Activated T-cell treated with anti-CD3 and anti-CD28 coated beads for 24 hours (primary cell): Measurements from ENCODE around the gene RYR1.
A peak's percentile ranks its signal among the peaks of the same experiment; 100 is the strongest.
"Not testable (repeated sequence)": the region's sequence is repeated elsewhere in the genome, so short reads cannot be mapped to it uniquely, and the experiment has no call there.

Source experiments
- DNase-seq: peaks from one replicate; pipeline ENCODE4 v3.0.0-alpha.2; 2020; ENCODE audit warnings: low read depth

The RYR1 gene

DNA sequence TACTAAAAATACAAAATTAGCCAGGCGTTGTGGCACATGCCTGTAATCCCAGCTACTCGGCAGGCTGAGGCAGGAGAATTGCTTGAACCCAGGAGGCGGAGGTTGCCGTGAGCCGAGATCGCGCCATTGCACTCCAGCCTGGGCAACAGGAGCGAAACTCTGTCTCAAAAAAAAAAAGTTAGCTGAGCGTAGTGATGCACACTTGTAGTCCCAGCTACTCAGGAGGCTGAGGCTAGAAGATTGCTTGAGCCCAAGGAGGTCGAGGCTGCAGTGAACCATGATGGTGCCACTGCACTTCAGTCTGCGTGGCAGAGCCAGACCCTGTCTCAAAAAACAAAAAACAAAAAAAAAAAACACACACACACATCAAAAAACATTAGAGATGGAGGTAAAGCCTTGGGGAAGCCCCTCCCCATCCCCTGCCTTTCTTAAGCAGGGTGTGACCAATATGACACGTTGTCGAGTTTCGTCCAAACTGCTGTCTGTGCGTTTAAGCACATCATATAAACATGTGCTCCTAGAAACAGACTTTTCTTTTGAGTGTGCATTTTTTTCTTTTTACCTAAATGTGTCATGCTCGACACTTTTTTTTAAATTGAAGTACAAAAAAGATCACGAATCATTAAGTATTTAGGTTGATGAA is 6.3 kb upstream of the RYR1 start:
- not testable (repeated sequence) for DNase-seq

DNA sequence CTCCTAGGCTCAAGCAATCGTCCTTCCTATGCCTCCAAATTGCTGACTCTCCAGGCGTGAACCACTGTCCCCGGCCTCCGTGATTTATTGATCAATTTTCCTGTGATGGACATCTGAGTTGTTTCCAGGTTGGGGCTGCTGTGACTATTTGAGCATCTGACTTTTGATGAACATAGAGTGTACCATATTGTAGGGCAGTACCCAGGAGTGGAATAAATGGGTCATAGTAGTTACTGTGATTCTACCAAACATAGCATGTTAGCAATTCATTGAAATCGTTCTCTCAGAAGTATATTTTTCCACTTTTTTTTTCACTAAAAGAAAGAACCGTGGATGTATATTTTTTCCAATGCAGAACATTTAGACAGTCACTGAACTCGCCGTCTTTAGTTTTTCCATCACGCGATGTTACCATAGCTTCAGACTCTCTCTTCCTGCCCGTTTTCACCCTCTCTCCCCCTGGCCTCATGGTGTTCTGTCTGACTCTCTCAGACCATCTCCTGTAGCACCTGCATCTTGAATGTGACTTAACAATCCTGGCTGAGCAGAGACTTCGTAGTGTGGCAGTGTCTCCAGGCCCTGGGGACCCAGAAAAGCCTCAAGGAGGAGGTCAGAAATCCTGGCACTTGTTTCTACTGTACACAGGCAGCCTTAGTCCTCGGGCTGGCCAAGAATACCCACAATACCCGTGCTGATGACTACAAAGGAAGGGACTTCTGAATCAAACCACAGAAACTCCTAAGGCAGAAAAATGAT is 4.3 kb upstream of the RYR1 start:
- peak; percentile 38 for DNase-seq

DNA sequence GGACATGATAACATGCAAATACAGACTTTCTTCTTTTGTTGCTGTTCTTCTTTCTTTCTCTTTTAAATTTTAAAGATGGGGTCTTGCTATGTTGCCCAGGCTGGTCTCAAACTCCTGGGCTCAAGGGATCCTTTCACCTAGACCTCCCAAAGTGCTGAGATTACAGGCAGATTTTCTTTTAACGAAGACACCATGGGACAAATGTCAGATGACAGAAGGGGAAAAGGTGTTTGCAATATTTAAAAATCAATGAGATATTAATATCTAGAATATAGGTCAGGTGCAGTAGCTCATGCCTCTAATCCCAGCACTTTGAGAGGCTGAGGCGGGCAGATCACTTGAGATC is 3.7 kb upstream of the RYR1 start:
- no peak for DNase-seq

DNA sequence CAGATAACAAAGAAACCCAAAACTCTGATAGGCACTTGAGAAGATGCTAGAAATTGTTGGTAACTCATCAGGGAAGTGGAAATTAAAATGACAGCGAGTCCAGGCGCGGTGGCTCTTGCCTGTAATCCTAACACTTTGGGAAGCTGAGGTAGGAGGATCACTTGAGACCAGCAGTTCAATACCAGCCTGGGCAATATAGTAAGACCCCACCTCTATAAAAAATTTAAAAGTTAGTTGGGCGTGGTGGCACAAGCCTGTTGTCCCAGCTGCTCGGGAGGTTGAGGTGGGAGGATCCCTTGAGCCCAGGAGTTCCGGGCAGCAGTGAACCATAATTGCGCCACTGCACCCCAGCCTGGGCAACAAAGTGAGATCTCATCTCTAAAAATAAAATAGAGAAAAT is 2.6 kb upstream of the RYR1 start:
- no peak for DNase-seq

DNA sequence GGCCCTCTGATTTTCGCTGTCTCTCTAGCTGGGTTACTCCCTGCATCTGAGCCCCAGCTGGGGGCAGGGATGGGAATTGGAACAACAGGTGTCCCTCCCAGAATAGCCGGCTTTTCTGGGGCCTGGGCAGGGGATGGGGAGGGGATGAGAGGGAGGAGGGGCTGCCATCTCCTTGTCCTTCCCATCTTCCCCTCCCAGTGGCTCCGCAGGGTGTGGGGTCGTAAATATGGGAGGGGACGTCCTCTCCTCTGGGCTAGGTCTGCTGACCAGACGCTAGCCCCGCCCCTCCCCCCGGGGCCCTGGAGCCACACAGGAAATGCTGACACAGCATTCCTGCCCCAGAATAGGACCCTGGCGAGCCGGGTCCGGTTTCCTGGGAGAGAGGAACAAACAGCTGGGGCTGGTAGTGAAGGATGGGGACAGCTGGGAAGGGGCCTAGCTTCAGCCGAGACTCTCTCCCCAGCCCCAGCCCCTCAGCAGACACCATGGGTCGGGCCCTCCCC is 1.1 kb downstream of the RYR1 start:
- no peak for DNase-seq

DNA sequence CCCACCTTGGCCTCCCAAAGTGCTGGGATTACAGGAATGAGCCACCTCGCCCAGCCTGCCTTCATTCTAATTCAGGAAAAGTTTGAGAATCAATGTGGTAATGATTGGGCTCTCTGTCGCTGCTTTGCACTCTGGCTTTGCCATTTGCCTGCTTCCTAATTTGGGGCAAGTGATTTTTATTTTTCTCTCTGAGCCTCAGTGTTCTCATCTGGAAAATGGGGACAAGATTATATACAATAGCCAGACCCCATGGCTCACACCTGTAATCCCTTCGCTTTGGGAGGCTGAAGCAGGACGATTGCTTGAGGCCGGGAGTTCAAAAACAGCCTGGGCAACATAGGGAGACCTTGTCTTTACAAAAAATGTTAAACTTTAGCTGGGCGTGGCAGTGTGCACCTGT is 3.8 kb downstream of the RYR1 start:
- DNase-seq: no peak

DNA sequence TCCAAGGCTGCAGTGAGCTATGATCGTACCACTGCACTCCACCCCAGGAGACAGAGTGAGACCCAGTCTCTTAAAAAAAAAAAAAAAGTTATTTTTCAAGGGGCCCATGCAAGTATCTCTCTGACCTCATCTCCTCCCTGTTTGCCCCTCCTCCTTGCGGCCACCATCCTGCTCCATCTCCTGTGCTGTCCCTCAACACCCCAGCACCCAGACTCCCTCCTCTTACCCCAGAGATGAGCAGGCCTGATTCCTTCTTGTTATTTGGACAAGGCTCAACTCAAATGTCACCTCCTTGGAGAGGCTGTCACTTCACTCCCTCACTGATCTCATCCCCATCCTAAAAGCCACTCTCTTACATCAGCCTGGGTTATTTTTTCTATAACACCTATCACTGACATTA is 4.4 kb downstream of the RYR1 start:
- no peak for DNase-seq

DNA sequence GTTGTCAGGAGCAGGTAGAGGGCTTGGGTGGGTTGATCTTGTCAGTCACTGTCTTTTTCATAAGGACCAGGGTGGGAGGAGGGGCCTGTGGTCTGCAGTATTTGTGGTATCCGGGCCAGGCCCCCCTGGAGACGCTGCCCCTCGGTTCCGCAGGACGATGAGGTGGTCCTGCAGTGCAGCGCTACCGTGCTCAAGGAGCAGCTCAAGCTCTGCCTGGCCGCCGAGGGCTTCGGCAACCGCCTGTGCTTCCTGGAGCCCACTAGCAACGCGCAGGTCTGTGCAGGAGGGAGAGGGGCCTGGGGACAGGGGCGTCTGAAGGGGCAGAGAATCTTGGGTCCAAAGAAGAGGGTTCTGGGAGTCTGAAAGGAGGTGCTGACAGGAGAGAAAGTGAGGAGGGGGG is 7.1 kb downstream of the RYR1 start:
- DNase-seq: no peak

DNA sequence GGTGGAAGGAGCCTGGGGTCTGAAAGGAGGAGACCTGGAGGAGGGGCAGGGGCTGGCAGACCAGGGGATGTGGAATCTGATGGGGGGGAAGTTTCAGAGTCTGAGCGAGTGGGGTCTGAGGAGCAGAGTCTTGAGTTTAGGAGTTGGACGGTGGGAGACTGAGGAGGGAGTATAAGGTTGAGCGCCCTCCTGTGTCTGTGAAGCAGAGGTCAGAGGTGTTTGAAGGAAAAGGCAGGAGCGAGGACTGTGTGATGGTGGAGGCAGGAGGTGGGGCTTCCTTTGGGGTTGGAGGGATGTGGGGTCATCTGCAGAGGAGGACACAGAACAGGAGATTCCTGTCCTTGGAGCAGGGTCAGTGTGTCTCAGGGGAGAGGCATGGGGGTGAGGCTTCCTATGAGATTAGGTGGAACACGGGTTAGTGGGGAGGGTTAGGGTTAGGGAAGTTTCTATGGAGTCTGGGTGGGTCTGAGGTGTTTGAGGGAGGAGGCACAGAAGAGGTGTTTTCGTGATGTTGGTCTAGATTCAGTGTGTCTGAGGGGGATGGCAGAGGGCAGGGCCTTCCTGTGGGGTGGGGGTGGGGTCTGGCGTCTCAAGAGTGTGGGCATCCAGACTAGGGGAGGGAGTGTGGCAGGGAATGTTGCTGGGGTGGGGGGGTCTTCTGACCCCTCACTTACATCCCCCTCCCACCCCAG is 8.3 kb downstream of the RYR1 start:
- no peak for DNase-seq

DNA sequence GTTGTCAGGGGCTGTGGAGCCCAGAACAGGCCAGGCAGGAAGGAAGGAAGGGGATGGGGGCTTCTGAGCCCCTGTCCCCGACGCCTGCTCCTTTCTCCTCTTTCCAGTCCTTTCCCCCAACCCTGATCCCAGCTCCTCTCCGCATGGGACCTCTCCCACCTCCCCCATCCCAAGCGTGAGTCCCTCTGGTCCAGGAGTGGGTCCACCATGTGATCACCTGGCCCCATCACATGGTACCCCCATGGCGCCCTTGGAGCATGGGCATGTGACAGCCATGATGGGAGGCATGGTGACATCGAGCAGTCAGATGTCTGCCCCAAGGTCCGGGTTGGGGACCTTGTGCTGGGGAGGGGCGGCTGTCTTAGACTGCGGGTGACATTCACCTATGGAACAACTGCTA is 9.2 kb downstream of the RYR1 start:
- DNase-seq: no peak

DNA sequence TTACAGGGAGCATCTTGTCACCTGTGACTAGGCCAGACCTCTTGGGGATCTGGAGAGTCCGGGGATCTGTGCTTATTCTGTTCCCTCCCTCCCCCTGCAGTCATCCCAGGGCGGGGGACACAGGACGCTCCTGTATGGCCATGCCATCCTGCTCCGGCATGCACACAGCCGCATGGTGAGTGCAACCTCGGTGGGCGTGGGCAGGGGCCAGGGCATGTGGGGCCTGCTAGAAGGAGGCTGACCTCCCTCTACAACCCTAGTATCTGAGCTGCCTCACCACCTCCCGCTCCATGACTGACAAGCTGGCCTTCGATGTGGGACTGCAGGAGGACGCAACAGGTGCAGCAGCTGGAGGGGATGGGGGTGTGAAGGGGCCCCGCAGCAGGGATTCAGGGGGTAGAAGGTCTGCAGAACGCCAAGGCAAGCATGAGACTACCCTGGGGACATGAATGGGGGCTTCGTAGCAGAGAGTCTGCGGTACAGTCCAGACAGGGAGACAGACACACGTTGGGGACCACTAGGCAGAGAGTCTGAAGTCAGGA is 10.0 kb downstream of the RYR1 start:
- DNase-seq: no peak

DNA sequence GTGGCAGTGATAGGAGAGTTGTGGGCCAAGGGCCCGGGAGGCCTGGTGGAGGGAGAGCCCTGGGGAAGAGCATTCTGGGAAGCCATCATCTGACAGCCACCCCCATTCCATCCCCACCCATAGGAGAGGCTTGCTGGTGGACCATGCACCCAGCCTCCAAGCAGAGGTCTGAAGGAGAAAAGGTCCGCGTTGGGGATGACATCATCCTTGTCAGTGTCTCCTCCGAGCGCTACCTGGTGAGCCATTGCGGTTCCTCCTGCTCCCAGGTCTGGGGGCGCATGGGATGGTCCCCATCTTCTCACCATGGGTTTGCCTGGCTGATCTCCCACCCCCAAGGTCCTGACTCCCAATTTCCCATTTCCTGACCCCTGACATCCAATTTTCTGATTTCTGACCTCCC is 10.5 kb downstream of the RYR1 start:
- no peak for DNase-seq

DNA sequence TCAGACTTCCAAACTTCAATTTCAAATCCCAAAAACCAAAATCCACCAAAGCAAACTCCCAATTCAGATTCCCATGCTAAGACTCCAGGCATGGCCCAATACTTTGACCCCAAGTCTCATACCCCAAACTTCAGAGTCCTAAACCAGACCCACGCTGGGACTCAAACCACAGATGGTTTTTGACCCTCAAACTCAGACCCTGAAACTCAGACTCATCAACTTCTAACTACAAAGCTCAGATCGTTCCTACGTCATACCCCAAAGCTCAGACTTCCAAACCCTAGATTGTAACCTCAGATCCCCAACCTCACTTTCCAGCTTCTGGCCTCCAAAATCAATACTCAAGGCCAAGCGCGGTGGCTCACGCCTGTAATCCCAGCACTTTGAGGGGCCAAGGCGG is 11.9 kb downstream of the RYR1 start:
- DNase-seq: no peak

DNA sequence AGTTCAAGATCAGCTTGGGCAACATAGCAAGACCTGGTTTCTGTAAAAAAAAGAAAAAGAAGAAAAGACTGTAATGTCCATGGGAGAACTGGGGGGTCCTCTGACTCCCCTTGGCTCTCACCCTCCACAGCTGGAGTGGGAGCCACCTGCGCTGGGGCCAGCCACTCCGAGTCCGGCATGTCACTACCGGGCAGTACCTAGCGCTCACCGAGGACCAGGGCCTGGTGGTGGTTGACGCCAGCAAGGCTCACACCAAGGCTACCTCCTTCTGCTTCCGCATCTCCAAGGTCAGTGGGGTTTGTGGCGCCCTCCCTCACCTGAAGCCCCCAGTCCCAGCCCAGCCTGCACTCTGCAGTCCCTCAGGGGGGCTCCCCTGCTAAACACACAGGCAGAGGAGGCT is 14.7 kb downstream of the RYR1 start:
- no peak for DNase-seq

DNA sequence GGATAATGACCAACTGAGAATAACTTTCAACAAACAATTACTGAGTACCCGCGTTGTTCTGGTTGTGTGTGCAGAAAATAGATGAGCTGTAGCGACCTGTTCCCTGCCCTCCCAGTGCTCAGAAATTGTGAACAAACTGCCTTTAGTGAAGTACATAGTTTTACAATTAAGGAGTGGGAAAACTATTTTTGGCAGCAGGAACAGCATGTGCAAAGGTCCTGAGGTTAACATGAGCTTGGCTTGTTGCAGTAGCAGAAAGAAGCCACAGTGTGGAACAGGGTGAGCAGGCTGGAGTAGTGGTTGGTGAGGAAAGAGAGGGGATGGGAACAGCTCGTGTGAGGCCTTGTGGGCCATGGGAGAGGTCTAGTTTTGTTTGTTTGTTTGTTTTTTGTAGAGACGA is 16.0 kb downstream of the RYR1 start:
- DNase-seq: no peak

DNA sequence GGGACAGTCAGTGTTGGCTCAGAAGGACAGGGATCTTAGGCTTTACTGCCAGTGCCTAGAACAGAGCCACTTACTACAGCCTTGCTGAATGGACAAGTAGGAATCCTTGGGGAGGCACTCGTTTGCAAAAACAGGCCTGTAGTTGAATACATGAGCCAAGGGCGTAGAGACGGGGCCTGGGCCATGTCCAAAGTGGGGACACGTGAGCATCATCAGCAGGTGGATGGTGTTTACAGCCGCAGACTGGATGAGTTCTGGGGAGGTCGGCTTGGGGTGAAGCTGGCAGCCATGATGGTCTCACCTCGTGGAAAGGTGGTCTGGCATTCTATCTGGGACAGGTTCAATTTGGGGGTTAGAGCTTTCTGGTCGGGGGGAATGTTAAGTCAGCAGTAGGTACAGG is 17.5 kb downstream of the RYR1 start:
- DNase-seq: no peak

DNA sequence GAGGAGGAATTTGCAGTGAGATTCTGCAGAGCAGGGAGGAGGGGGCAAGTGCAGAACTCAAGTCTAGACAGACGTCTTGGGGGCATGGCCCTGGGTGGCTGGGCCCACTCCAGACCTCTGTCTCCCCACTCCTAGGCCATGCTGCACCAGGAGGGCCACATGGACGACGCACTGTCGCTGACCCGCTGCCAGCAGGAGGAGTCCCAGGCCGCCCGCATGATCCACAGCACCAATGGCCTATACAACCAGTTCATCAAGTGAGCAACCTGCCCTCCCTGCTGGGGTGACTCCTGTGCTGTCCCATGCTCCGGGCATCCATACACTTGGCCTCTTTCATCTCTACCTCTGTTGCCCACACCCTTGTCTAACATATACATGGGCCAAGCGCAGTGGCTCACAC is 18.1 kb downstream of the RYR1 start:
- DNase-seq: no peak

DNA sequence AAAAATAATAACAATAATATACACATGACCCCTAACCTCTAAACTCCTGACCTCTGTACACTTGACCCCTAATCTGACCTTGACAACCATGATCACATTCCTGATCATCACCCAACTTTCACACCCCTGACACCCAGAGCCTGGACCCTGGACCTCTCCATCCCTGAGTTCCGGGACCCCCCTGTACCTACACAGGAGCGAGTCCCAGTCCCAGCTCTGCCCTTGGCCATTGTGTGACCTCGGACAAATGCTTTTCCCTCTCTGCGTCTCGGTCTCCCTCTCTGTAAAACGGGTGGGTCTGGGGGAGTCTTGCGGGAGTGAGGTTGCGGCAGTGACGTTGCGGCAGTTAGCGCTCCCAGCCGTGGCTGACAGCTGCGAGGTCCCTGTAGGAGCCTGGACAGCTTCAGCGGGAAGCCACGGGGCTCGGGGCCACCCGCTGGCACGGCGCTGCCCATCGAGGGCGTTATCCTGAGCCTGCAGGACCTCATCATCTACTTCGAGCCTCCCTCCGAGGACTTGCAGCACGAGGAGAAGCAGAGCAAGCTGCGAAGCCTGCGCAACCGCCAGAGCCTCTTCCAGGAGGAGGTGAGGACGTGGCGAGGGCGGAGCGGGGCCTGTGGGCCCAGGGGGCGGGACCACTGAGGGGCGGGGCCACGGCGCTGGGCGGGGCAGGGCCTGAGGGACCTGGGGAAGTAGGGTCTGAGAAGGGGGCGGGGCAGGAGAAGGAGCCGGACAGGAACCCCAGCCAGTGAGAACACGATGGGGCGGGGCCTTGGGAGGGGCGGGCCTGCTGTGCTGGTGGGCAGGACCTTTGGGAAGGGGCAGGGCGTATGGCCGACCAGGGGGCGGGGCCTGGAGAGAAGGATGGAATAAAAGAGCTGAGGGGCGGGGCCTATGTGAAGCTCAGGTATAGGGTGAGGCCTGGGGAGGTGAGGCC is 19.2 kb downstream of the RYR1 start:
- peak; percentile 10 for DNase-seq

DNA sequence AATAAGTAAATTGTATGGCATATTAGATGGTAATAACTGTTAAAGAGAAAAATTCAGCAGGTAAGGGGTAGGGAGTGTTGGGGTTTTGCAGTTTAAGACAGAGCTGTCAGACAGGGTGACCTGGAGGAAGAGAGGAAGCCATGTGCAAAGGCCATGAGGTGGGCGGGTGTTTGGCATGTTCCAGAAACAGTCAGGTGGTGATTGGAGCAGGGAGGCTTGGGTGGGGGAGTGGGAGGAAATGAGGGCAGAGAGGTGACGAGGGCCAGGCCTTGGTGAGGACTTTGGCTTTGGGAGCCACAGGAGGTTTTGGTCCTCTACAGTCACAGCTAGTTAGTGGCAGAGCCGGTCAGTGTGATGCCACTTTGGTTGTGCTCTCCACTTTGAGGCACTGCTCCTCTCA is 20.1 kb downstream of the RYR1 start:
- DNase-seq: no peak

DNA sequence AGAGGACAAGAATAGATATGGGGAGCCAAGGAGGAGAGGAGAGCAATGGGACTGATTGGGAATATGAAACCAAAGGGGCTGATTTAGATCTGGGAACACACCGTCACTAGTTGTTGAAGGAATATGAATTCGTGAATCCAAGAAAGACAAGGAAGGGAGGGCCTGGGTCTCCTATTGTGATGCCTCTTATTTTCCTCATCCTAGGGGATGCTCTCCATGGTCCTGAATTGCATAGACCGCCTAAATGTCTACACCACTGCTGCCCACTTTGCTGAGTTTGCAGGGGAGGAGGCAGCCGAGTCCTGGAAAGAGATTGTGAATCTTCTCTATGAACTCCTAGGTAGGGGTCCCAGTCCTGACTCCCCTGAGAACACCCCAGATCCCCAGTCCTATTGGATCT is 21.5 kb downstream of the RYR1 start:
- DNase-seq: no peak

DNA sequence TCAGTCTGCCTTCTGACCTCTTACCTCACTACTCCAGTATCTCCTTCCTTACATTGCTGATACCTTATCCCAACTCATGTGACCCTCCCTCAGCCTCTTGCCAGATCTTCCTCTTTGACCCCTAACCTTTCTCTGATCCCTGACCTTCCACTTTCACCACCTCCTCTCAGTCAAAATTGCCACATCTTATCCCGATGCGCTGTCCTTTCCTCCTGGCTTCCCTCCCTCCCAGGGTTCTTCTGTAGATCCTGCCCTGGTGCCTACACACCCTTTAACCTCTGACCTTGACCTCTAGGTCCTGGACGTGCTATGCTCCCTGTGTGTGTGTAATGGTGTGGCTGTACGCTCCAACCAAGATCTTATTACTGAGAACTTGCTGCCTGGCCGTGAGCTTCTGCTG is 23.7 kb downstream of the RYR1 start:
- no peak for DNase-seq
